KMS-11 (cell line): Measurements from ENCODE around the gene MRPS5.
"Not testable (repeated sequence)": the region's sequence is repeated elsewhere in the genome, so short reads cannot be mapped to it uniquely, and the experiment has no call there.

Experiments
- H2AFZ ChIP-seq: fragments of 200-600 bp; sonication (generic); 2 replicates; pipeline ENCODE4 v1.6.1; 2016; ENCODE audit warnings: antibody characterized with exemption, mixed run types, low read depth
- H3K27ac ChIP-seq: fragments of 200-600 bp; sonication (generic); 2 replicates; pipeline ENCODE4 v1.6.1; 2016; ENCODE audit warnings: mild to moderate bottlenecking, mixed run types
- H3K27me3 ChIP-seq: fragments of 200-600 bp; sonication (generic); 2 replicates; pipeline ENCODE4 v1.6.1; 2017; ENCODE audit warnings: mild to moderate bottlenecking, low read depth, mixed run types, moderate library complexity; ENCODE audit not compliant: insufficient read depth
- H3K36me3 ChIP-seq: fragments of 200-600 bp; sonication (generic); 2 replicates; pipeline ENCODE4 v1.6.1; 2017; ENCODE audit warnings: mild to moderate bottlenecking, mixed run types; ENCODE audit not compliant: insufficient read depth
- H3K4me1 ChIP-seq: fragments of 200-600 bp; sonication (generic); 2 replicates; pipeline ENCODE4 v1.6.1; 2016; ENCODE audit warnings: mild to moderate bottlenecking, low read depth, mixed run types; ENCODE audit not compliant: poor library complexity, severe bottlenecking
- H3K4me2 ChIP-seq: fragments of 200-600 bp; sonication (generic); 2 replicates; pipeline ENCODE4 v1.7.0; 2016; ENCODE audit warnings: mild to moderate bottlenecking, mixed run types
- H3K4me3 ChIP-seq: fragments of 200-600 bp; sonication (generic); IDR thresholded peaks from 2 replicates; pipeline ENCODE4 v1.6.1; 2017; ENCODE audit warnings: low read depth, low read length, mixed read lengths; ENCODE audit not compliant: insufficient read depth
- H3K79me2 ChIP-seq: fragments of 200-600 bp; sonication (generic); 2 replicates; pipeline ENCODE4 v1.6.1; 2016; ENCODE audit warnings: low read depth, mixed run types; ENCODE audit not compliant: insufficient read depth
- H3K9ac ChIP-seq: fragments of 200-600 bp; sonication (generic); 2 replicates; pipeline ENCODE4 v1.6.1; 2016; ENCODE audit warnings: mild to moderate bottlenecking, mixed run types
- H4K20me1 ChIP-seq: fragments of 200-600 bp; sonication (generic); 2 replicates; pipeline ENCODE4 v1.6.1; 2016; ENCODE audit warnings: mild to moderate bottlenecking, mixed run types; ENCODE audit not compliant: insufficient read depth
- CTCF ChIP-seq: fragments of 200-600 bp; sonication (generic); conservative IDR thresholded peaks from 2 replicates; pipeline ENCODE4 v1.6.1; 2017; ENCODE audit warnings: low read depth, mild to moderate bottlenecking, antibody characterized with exemption, low read length, moderate library complexity, mixed read lengths

Gene MRPS5

GRCh38 chr2:95104606-95105005, 17.0 kb downstream of the MRPS5 start:
- TF ChIP-seq CTCF, result no peak
- no peak overlapping the region for H2AFZ ChIP-seq
- no peaks in the 10 kb centered on the region for H3K4me1 ChIP-seq
- no peak overlapping the region for H3K9ac ChIP-seq
- no peak overlapping the region for H3K4me3 ChIP-seq
- no peaks in the 10 kb centered on the region for H4K20me1 ChIP-seq
- H3K27ac ChIP-seq, result no peak overlapping the region
- no peaks in the 10 kb centered on the region for H3K36me3 ChIP-seq
- no peak overlapping the region for H3K4me2 ChIP-seq
- no peaks in the 10 kb centered on the region for H3K79me2 ChIP-seq
- H3K27me3 ChIP-seq, result no peaks in the 10 kb centered on the region

GRCh38 chr2:95099910-95100309, 21.7 kb downstream of the MRPS5 start:
- Histone ChIP-seq H3K4me3 (no peak overlapping the region), H3K27me3 (no peaks in the 10 kb centered on the region), H3K36me3 (no peaks in the 10 kb centered on the region), H3K27ac (no peak overlapping the region), H2AFZ (no peak overlapping the region), H3K4me2 (no peak overlapping the region), H3K79me2 (no peaks in the 10 kb centered on the region), H4K20me1 (no peaks in the 10 kb centered on the region), H3K9ac (no peak overlapping the region), H3K4me1 (no peaks in the 10 kb centered on the region)
- TF ChIP-seq CTCF, result no peak

- not testable (repeated sequence) for H4K20me1 ChIP-seq, H2AFZ ChIP-seq, H3K4me1 ChIP-seq, H3K27me3 ChIP-seq, H3K9ac ChIP-seq, H3K4me2 ChIP-seq, H3K36me3 ChIP-seq, H3K27ac ChIP-seq, H3K79me2 ChIP-seq, H3K4me3 ChIP-seq
Measured at GRCh38 chr2:95098273-95098672, 23.3 kb downstream of the MRPS5 start.

GRCh38 chr2:95091885-95092555, 29.6 kb downstream of the MRPS5 start:
- no peak for TF ChIP-seq CTCF
- Histone ChIP-seq H3K27me3 (no peaks in the 10 kb centered on the region), H3K4me2 (no peak overlapping the region), H3K4me3 (no peak overlapping the region), H3K27ac (no peak overlapping the region), H3K79me2 (no peaks in the 10 kb centered on the region), H3K9ac (no peak overlapping the region), H3K36me3 (no peaks in the 10 kb centered on the region), H2AFZ (no peak overlapping the region), H3K4me1 (no peaks in the 10 kb centered on the region), H4K20me1 (no peaks in the 10 kb centered on the region)

- no peaks in the 10 kb centered on the region for H3K27me3 ChIP-seq
Measured at GRCh38 chr2:95087379-95087778, 34.2 kb downstream of the MRPS5 start.

More at GRCh38 chr2:95087379-95087778, 34.2 kb downstream of the MRPS5 start:
- H3K79me2 ChIP-seq, result no peaks in the 10 kb centered on the region
- no peak overlapping the region for H3K27ac ChIP-seq
- no peak for TF ChIP-seq CTCF
- no peaks in the 10 kb centered on the region for H4K20me1 ChIP-seq
- H3K4me2 ChIP-seq, result no peak overlapping the region
- no peak overlapping the region for H3K4me3 ChIP-seq
- no peaks in the 10 kb centered on the region for H3K4me1 ChIP-seq
- no peak overlapping the region for H2AFZ ChIP-seq
- H3K9ac ChIP-seq, result no peak overlapping the region
- no peaks in the 10 kb centered on the region for H3K36me3 ChIP-seq
